K562 (cell line): Measurements from ENCODE around the gene CBL.
"Not testable (repeated sequence)": the region's sequence is repeated elsewhere in the genome, so short reads cannot be mapped to it uniquely, and the experiment has no call there.

Experiments used
- CEBPZ ChIP-seq: fragments of 150-350 bp; IDR thresholded peaks from 2 replicates; pipeline ENCODE4 v1.6.1; 2014; ENCODE audit warnings: low read depth, mild to moderate bottlenecking, low read length, borderline replicate concordance
- NR2C1 ChIP-seq, 2 experiments: fragments of 450-650 bp; IDR thresholded peaks; 2 replicates each; pipeline ENCODE4 v1.6.1; 2017; ENCODE audit warnings: mild to moderate bottlenecking in 2 of 2, antibody characterized with exemption in 1 of 2, inconsistent platforms in 1 of 2, missing compliant biosample characterization in 1 of 2, missing genetic modification characterization in 1 of 2
- SPI1 ChIP-seq: IDR thresholded peaks from 2 replicates; pipeline ENCODE4 v1.6.1; 2011; ENCODE audit warnings: low read depth, low read length, control low read depth, borderline replicate concordance
- SRF ChIP-seq, 2 experiments: fragments of 250-450, 450-650 bp in 1 of 2; sonication (Bioruptor Pico) in 1 of 2; sonication (generic) in 1 of 2; formaldehyde crosslinking; IDR thresholded peaks; 2 replicates each; pipeline versions ENCODE4 v1.5.0 to v1.5.1; 2020 to 2022; ENCODE audit warnings: mild to moderate bottlenecking in 1 of 2, missing genetic modification reagents in 1 of 2
- ZBTB33 ChIP-seq: sonication (generic); formaldehyde crosslinking; IDR thresholded peaks from 2 replicates; pipeline ENCODE4 v1.8.1; 2023; ENCODE audit warnings: mild to moderate bottlenecking, missing genetic modification reagents
- ZNF124 ChIP-seq: sonication (generic); formaldehyde crosslinking; IDR thresholded peaks from 2 replicates; pipeline ENCODE4 v1.8.1; 2022; ENCODE audit warnings: missing genetic modification reagents
- ZNF431 ChIP-seq: sonication (generic); formaldehyde crosslinking; IDR thresholded peaks from 2 replicates; pipeline ENCODE4 v1.8.0; 2022; ENCODE audit warnings: mild to moderate bottlenecking, missing genetic modification reagents
- ZNF780A ChIP-seq: fragments of 250-450 bp; sonication (Bioruptor Pico); IDR thresholded peaks from 2 replicates; pipeline ENCODE4 v1.5.0; 2021; ENCODE audit warnings: mild to moderate bottlenecking
- TF ChIP-seq, protein P1 (sequence below), 2 experiments: fragments of 450-650 bp in 1 of 2; sonication (generic) in 1 of 2; formaldehyde crosslinking in 1 of 2; IDR thresholded peaks in 1 of 2; conservative IDR thresholded peaks in 1 of 2; 2 replicates each; pipeline versions ENCODE4 v1.6.1 to v1.8.1; 2016 to 2023; ENCODE audit warnings: mild to moderate bottlenecking in 2 of 2, moderate library complexity in 2 of 2, inconsistent platforms in 1 of 2, missing genetic modification reagents in 1 of 2

DNA sequence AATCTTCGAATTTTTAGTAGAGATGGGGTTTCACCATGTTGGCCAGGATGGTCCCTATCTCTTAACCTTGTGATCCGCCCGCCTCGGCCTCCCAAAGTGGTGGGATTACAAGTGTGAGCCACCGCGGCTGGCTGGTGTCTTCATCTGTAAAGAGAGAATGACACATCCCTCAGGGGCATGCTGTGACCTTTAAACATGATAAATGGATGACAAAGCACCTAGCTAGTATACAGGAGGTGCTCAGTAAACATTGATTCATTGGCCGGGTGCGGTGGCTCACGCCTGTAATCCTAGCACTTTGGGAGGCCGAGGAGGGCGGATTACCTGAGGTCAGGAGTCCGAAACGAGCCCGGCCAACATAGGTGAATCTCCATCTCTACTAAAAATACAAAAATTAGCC lies 14.9 kb upstream of the CBL start:
- not testable (repeated sequence) for TF ChIP-seq ZNF780A (CRISPR knock-in tag); ZNF124 (CRISPR knock-in tag); ZNF431; SPI1; SRF (CRISPR knock-in tag; IDR thresholded peaks at IDR 0.05); NR2C1 (IDR thresholded peaks at IDR 0.05); NR2C1 (tag; IDR thresholded peaks at IDR 0.05); ZBTB33 (CRISPR knock-in tag); CEBPZ
- TF ChIP-seq, protein P1, sequence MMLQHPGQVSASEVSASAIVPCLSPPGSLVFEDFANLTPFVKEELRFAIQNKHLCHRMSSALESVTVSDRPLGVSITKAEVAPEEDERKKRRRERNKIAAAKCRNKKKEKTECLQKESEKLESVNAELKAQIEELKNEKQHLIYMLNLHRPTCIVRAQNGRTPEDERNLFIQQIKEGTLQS (IDR thresholded peaks at IDR 0.05) = peak; percentile 15; the same call in 1 of the 2 replicates
- TF ChIP-seq, protein P1 (CRISPR knock-in tag; conservative IDR thresholded peaks at IDR 0.05) = not testable (repeated sequence)
